ENCODE measurements around the gene REEP3.
A peak's percentile ranks its signal among the peaks of the same experiment; 100 is the strongest.
"Not testable (repeated sequence)": the region's sequence is repeated elsewhere in the genome, so short reads cannot be mapped to it uniquely, and the experiment has no call there.

Gene REEP3

GRCh38 chr10:63520500-63521415 lies at the start of gene REEP3:
Gene REEP3, plus strand, starts transcription at chr10:63521401. Its CDS starts 145 bp downstream, at chr10:63521546.
- FAIRE-seq, result no peak

GRCh38 chr10:63474488-63474887 lies 46.7 kb upstream of the REEP3 start:
- FAIRE-seq, result no peak

- FAIRE-seq, result no peak
Observed at GRCh38 chr10:63477927-63478326, 43.3 kb upstream of the REEP3 start.

DNA sequence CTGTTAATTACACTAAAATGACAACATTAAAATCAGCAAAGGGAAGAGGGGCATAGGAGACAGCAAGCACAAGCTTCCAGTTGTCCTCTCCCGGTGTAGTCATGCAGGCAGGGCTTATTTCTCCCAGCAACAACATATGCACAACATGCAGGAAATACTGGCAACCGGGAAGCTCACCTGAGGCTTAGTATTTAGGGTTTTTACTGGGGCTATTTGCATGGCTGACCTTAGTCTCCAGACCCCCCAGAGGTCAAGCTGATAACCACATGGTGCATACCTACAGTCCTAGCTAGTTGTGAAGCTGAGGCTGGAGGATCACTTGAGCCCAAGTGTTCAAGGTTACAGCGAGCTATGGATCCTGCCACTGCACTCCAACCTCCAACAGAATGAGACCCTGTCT lies 42.6 kb upstream of the REEP3 start:
- FAIRE-seq, result no peak

DNA sequence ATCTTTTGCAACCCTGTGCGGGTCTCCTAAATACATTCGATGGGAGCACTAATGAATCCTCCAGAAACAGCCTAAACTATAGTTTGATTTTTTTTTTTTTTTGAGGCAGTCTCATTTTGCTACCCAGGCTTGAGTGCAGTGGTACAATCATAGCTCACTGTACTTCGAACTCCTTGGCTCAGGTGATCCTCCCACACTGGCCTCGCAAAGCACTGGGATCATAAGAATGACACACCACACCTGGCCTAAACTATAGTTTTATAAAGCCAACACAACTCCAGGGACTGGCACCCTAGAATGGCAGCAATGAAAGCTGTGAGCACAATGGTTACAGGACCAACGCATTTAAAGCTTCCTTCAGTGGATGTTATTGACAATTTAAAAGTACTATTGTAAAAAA lies 41.0 kb upstream of the REEP3 start:
- FAIRE-seq, result no peak

GRCh38 chr10:63481815-63482421 lies 39.3 kb upstream of the REEP3 start:
- no peak for FAIRE-seq

GRCh38 chr10:63483983-63484382 lies 37.2 kb upstream of the REEP3 start:
- FAIRE-seq, result no peak

DNA sequence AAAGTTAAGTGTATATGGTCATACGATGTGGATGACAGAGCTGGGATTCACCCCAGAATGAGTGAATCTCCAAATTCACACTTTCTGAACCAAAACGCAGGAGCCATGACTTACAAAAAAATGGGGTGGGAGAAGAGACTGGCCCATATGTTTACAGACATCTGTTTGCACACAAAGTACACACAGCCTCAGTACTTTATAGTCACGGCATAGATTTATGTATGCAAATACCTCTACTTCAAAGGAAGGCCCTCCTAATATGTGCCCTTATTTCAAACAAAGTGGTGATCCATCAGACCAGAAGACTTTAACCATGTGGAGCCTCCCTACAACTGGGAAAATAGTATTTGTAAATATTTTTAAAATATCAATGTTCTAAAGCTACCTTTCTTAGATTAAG lies 33.2 kb upstream of the REEP3 start:
- no peak for FAIRE-seq

- no peak for FAIRE-seq
Observed at GRCh38 chr10:63489838-63490237, 31.4 kb upstream of the REEP3 start.

DNA sequence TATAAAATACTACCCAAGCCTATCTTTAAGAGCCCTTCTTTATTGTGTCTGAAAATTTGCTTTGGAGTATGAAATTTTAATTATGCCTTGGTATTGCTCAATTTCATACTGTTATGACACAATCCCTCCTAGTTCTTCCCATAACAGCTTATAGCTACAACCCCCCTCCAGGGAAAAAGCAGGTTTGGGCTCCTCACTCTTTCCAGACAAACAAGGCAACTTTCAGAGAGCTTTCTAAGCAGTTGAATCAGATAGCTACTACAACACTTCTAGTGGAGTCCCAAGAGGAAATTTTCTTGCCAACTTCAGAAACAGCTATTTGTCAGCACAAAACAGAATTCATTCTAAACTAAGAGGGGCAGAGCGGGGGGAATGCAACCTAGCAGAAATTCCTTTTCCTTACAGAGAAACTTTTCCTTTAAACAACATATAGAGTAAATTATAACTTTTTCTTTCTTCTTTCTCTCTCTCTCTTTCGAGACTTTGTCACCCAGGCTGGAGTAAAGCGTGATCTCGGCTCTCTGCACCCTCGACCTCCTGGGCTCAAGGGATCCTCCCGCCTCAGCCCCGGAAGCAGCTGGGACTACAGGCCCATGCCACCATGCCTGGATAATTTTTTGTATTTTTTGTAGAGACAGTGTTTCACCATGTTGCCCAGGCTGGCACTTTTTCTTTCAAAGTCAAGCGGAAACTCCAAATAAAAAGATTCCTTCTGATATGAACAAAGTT lies 29.4 kb upstream of the REEP3 start:
- FAIRE-seq, result peak; percentile 73

DNA sequence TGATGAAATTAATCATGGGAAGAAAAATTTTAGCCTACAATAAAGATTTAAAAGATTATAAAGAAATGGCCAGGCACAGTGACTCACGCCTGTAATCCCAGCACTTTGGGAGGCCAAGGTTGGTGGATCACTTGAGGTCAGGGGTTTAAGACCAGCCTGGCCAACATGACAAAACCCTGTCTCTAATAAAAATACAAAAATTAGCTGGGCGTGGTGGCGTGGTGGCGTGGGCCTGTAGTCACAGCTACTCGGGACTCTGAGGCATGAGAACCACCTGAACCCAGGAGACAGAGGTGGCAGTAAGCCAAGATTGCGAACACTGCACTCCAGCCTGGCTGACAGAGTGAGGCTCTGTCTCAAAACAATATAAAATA lies 28.9 kb upstream of the REEP3 start:
- FAIRE-seq, result not testable (repeated sequence)

DNA sequence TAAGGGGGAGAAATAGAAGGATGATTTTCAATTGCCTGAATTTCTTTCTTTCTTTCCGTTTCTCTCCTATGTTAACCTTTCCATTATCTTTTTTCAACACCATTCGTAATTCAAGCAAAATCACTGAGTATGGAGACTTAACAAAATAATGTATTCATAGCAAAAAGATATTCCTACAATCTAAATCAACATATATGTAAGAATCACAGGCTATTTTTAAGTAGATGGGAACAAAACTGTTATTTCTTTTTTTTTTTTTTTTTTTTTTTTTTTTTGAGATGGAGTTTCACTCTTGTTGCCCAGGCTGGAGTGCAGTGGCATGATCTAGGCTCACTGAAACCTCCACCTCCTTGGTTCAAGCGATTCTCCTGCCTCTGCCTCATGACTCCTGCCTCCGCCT lies 28.2 kb upstream of the REEP3 start:
- FAIRE-seq, result peak; percentile 82

DNA sequence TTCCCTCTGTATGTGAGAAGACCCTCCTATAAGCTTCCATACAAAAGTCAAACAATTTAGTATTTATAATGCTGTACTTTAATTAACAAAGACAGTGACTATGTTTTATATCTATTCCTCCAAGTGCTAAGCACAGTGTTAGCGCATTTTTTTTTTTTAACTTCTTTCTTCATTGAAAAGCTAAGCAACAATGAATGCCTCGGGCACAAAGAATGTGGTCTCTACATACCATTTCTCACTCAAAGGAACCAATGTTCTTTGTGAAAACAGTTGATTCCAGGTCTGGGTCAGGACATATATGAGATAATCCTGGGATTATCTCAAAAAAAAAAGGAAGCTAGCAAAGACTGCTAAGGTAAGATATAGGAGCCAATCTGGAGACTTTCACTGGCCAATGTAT lies 26.2 kb upstream of the REEP3 start:
- FAIRE-seq, result no peak

DNA sequence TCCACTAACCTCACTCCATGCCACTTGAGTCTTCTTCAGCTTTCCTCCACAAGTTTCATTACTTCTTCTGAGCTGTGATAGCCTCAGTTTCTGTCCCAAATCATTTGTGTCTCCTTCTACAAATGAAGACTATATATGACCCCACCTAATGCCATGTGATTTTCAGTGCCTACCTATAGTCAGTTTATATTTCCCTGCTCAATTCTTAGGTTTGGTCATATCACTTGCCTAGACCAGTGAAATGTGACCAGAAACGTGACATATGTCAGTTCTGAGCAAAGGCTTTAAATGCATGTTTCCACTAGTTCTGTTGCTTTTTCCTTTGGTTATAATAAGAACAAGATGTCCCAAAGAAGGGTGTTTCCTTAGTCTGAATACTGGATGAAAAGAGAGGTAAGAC lies 24.6 kb upstream of the REEP3 start:
- no peak for FAIRE-seq

- FAIRE-seq, result no peak
Observed at GRCh38 chr10:63497321-63497720, 23.9 kb upstream of the REEP3 start.

- no peak for FAIRE-seq
Observed at GRCh38 chr10:63498665-63499064, 22.5 kb upstream of the REEP3 start.

DNA sequence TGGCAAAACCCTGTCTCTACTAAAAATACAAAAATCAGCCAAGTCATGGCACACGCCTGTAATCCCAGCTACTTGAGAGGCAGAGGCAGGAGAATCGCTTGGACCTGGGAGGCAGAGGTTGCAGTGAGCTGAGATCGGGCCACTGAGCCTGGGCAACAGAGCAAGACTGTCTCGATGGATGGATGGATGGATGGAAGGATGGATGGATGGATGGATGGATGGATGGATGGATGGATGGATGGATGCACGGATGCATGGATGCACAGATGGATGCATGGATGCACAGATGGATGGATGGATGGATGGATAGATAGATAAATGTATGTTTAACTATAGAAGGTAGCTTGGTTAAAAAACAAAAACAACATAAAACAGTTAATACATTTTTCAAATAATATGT lies 20.6 kb upstream of the REEP3 start:
- not testable (repeated sequence) for FAIRE-seq

- no peak for FAIRE-seq
Observed at GRCh38 chr10:63501954-63502353, 19.2 kb upstream of the REEP3 start.

- no peak for FAIRE-seq
Observed at GRCh38 chr10:63502832-63503231, 18.4 kb upstream of the REEP3 start.

- no peak for FAIRE-seq
Observed at GRCh38 chr10:63503395-63503794, 17.8 kb upstream of the REEP3 start.

GRCh38 chr10:63504145-63504881 lies 16.9 kb upstream of the REEP3 start:
- FAIRE-seq, result peak; percentile 60

- FAIRE-seq, result no peak
Observed at GRCh38 chr10:63505562-63505961, 15.6 kb upstream of the REEP3 start.

DNA sequence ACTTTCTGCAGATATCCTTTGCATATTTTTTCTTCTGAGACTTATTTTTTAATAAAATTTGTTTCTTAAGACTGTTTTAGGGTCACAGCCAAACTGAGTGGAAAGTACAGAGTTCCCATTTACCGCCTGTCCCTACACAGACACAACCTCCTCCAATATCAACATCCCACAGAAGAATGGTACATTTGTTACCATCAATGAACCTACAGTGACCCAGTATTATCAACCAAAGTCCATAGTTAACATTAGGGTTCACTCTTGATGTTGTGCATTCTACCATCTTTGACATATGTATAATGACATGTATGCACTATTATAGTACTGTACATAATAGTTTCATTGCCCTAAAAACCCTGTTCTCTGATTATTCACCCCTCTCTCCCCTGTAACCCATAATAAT lies 14.6 kb upstream of the REEP3 start:
- no peak for FAIRE-seq
